ENCODE data around the gene RBM26. TPM values are rescaled to one million over a fixed set of nuclear protein-coding genes. Genes with fewer than 3 reads are reported as not detected.

RBM26 gene
- total and polyA plus RNA-seq, 2 experiments from 2014 or later, result 46.0 to 69.3 TPM

DNA sequence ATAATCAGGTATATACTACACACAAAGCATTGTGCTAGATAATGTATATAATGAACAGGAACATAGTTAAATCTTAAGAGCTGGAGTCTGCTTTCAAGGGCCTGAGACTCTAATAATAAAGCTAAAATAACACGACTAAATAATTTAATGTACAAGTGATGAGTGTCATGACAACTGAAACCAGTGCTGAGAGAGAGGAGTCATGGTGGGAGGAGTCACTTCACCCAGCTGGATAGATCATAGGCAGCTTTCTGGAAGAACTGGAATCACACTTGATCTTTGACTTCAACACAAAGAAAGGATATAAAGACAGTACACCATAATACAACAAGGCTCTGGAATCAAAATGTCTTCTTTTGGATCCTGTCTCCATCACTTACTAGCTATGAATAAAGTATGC, 7.1 kb downstream of the RBM26 start (continued):
- TF ChIP-seq, protein P1, sequence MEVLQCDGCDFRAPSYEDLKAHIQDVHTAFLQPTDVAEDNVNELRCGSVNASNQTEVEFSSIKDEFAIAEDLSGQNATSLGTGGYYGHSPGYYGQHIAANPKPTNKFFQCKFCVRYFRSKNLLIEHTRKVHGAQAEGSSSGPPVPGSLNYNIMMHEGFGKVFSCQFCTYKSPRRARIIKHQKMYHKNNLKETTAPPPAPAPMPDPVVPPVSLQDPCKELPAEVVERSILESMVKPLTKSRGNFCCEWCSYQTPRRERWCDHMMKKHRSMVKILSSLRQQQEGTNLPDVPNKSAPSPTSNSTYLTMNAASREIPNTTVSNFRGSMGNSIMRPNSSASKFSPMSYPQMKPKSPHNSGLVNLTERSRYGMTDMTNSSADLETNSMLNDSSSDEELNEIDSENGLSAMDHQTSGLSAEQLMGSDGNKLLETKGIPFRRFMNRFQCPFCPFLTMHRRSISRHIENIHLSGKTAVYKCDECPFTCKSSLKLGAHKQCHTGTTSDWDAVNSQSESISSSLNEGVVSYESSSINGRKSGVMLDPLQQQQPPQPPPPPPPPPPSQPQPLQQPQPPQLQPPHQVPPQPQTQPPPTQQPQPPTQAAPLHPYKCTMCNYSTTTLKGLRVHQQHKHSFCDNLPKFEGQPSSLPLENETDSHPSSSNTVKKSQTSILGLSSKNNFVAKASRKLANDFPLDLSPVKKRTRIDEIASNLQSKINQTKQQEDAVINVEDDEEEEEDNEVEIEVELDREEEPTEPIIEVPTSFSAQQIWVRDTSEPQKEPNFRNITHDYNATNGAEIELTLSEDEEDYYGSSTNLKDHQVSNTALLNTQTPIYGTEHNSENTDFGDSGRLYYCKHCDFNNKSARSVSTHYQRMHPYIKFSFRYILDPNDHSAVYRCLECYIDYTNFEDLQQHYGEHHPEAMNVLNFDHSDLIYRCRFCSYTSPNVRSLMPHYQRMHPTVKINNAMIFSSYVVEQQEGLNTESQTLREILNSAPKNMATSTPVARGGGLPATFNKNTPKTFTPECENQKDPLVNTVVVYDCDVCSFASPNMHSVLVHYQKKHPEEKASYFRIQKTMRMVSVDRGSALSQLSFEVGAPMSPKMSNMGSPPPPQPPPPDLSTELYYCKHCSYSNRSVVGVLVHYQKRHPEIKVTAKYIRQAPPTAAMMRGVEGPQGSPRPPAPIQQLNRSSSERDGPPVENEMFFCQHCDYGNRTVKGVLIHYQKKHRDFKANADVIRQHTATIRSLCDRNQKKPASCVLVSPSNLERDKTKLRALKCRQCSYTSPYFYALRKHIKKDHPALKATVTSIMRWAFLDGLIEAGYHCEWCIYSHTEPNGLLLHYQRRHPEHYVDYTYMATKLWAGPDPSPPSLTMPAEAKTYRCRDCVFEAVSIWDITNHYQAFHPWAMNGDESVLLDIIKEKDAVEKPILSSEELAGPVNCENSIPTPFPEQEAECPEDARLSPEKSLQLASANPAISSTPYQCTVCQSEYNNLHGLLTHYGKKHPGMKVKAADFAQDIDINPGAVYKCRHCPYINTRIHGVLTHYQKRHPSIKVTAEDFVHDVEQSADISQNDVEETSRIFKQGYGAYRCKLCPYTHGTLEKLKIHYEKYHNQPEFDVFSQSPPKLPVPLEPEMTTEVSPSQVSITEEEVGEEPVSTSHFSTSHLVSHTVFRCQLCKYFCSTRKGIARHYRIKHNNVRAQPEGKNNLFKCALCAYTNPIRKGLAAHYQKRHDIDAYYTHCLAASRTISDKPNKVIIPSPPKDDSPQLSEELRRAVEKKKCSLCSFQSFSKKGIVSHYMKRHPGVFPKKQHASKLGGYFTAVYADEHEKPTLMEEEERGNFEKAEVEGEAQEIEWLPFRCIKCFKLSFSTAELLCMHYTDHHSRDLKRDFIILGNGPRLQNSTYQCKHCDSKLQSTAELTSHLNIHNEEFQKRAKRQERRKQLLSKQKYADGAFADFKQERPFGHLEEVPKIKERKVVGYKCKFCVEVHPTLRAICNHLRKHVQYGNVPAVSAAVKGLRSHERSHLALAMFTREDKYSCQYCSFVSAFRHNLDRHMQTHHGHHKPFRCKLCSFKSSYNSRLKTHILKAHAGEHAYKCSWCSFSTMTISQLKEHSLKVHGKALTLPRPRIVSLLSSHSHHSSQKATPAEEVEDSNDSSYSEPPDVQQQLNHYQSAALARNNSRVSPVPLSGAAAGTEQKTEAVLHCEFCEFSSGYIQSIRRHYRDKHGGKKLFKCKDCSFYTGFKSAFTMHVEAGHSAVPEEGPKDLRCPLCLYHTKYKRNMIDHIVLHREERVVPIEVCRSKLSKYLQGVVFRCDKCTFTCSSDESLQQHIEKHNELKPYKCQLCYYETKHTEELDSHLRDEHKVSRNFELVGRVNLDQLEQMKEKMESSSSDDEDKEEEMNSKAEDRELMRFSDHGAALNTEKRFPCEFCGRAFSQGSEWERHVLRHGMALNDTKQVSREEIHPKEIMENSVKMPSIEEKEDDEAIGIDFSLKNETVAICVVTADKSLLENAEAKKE (CRISPR knock-in tag; IDR thresholded peaks at IDR 0.05), result no peak
- TF ChIP-seq ZNF331 (CRISPR knock-in tag; IDR thresholded peaks at IDR 0.05; ENCODE audit: low read depth) (no peak), ZNF114 (CRISPR knock-in tag; IDR thresholded peaks at IDR 0.05) (no peak), STAT1 (IDR thresholded peaks at IDR 0.05; ENCODE audit: unreplicated experiment) (no peak), JUNB (IDR thresholded peaks at IDR 0.05; ENCODE audit: unreplicated experiment) (no peak), CREB1 (CRISPR knock-in tag; IDR thresholded peaks at IDR 0.05; ENCODE audit: low read depth) (no peak), EZH2 (IDR thresholded peaks at IDR 0.05; ENCODE audit: low read depth, unreplicated experiment) (no peak), NANOG (IDR thresholded peaks at IDR 0.05; ENCODE audit: borderline replicate concordance) (no peak)
- TF ChIP-seq, protein P2, sequence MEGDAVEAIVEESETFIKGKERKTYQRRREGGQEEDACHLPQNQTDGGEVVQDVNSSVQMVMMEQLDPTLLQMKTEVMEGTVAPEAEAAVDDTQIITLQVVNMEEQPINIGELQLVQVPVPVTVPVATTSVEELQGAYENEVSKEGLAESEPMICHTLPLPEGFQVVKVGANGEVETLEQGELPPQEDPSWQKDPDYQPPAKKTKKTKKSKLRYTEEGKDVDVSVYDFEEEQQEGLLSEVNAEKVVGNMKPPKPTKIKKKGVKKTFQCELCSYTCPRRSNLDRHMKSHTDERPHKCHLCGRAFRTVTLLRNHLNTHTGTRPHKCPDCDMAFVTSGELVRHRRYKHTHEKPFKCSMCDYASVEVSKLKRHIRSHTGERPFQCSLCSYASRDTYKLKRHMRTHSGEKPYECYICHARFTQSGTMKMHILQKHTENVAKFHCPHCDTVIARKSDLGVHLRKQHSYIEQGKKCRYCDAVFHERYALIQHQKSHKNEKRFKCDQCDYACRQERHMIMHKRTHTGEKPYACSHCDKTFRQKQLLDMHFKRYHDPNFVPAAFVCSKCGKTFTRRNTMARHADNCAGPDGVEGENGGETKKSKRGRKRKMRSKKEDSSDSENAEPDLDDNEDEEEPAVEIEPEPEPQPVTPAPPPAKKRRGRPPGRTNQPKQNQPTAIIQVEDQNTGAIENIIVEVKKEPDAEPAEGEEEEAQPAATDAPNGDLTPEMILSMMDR (conservative IDR thresholded peaks at IDR 0.05; ENCODE audit: low read depth in 2 of 2), result no peak
- TF ChIP-seq, protein P3, sequence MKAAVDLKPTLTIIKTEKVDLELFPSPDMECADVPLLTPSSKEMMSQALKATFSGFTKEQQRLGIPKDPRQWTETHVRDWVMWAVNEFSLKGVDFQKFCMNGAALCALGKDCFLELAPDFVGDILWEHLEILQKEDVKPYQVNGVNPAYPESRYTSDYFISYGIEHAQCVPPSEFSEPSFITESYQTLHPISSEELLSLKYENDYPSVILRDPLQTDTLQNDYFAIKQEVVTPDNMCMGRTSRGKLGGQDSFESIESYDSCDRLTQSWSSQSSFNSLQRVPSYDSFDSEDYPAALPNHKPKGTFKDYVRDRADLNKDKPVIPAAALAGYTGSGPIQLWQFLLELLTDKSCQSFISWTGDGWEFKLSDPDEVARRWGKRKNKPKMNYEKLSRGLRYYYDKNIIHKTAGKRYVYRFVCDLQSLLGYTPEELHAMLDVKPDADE (IDR thresholded peaks at IDR 0.05), result no peak

Data from GM23338 (cell line).